ENCODE data around the gene DCTPP1. TPM values are rescaled to one million over a fixed set of nuclear protein-coding genes. Genes with fewer than 3 reads are reported as not detected.
A peak's percentile ranks its signal among the peaks of the same experiment; 100 is the strongest.
"Not testable (repeated sequence)": the region's sequence is repeated elsewhere in the genome, so short reads cannot be mapped to it uniquely, and the experiment has no call there.

The DCTPP1 gene
- total RNA-seq, 1 donor from 2014 or later, result 62.1 TPM

DNA sequence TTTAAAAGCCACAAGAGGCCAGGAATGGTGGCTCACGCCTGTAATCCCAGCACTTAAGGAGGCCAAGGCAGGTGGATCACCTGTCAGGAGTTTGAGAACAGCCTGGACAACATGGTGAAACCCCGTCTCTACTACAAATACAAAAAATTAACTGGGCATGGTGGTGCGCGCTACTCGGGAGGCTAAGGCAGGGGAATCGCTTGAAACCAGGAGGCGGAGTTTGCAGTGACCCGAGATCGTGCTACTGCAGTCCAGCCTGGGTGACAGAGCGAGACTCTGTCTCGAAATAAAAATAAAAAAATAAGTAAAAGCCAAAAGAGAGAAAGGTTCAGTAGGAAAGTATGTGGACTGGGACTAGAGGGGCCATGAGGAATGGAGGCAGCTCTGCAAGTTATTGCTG, 29.6 kb upstream of the DCTPP1 start:
- Mint-ChIP-seq H3K4me3 (no peak overlapping the region), H3K27me3 (no peaks in the 10 kb centered on the region), H3K9me3 (no peaks in the 10 kb centered on the region), H3K4me1 (ENCODE audit: unreplicated experiment) (peaks cover 6% of the 10 kb centered on the region), H3K36me3 (no peaks in the 10 kb centered on the region), H3K27ac (no peak overlapping the region)
- DNase-seq (ENCODE audit: extremely low spot score, unreplicated experiment), result no peak
- TF ChIP-seq, protein P1, sequence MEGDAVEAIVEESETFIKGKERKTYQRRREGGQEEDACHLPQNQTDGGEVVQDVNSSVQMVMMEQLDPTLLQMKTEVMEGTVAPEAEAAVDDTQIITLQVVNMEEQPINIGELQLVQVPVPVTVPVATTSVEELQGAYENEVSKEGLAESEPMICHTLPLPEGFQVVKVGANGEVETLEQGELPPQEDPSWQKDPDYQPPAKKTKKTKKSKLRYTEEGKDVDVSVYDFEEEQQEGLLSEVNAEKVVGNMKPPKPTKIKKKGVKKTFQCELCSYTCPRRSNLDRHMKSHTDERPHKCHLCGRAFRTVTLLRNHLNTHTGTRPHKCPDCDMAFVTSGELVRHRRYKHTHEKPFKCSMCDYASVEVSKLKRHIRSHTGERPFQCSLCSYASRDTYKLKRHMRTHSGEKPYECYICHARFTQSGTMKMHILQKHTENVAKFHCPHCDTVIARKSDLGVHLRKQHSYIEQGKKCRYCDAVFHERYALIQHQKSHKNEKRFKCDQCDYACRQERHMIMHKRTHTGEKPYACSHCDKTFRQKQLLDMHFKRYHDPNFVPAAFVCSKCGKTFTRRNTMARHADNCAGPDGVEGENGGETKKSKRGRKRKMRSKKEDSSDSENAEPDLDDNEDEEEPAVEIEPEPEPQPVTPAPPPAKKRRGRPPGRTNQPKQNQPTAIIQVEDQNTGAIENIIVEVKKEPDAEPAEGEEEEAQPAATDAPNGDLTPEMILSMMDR (conservative IDR thresholded peaks at IDR 0.05), result no peak

- Mint-ChIP-seq H3K9me3 (no peaks in the 10 kb centered on the region), H3K27me3 (no peaks in the 10 kb centered on the region), H3K4me3 (no peak overlapping the region)
These were observed 28.9 kb upstream of the DCTPP1 start for GRCh38 chr16:30458561-30459394.

GRCh38 chr16:30457743-30458560, 28.1 kb upstream of the DCTPP1 start:
- TF ChIP-seq, protein P1 (conservative IDR thresholded peaks at IDR 0.05), result no peak
- Mint-ChIP-seq H3K27ac (no peak overlapping the region), H3K4me3 (no peak overlapping the region), H3K4me1 (ENCODE audit: unreplicated experiment) (peaks cover 12% of the 10 kb centered on the region), H3K36me3 (no peaks in the 10 kb centered on the region), H3K9me3 (no peaks in the 10 kb centered on the region), H3K27me3 (no peaks in the 10 kb centered on the region)
- DNase-seq (ENCODE audit: extremely low spot score, unreplicated experiment), result no peak

More at GRCh38 chr16:30458561-30459394, 28.9 kb upstream of the DCTPP1 start:
- TF ChIP-seq, protein P1 (conservative IDR thresholded peaks at IDR 0.05), result no peak
- Mint-ChIP-seq H3K4me1 (ENCODE audit: unreplicated experiment) (peaks cover 11% of the 10 kb centered on the region), H3K27ac (no peak overlapping the region), H3K36me3 (no peaks in the 10 kb centered on the region)
- DNase-seq (ENCODE audit: extremely low spot score, unreplicated experiment), result no peak

DNA sequence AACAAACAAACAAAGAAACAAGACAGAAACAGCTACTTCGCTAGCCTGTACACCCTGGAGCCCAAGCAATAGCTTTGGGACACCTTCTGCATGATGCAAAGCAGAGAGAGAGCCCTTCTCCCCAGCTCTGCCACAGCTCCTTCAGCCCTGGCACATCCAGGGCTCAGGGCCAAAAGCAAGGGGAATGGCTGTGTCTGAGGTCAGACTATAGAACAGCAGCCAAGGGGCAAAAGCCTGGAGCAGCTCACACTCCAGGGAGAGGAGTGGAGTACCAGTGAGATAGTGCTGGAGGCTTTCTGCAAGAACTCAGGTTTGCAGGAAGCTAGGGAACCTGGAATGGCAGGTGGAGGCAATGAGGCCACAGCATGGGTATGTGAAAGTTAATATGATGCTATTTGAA, 27.4 kb upstream of the DCTPP1 start:
- no peak overlapping the region for H3K27ac Mint-ChIP-seq
- no peaks in the 10 kb centered on the region for H3K36me3 Mint-ChIP-seq
- H3K4me3 Mint-ChIP-seq, result no peak overlapping the region
- TF ChIP-seq, protein P1 (conservative IDR thresholded peaks at IDR 0.05), result no peak
- DNase-seq (ENCODE audit: extremely low spot score, unreplicated experiment), result no peak
- no peaks in the 10 kb centered on the region for H3K9me3 Mint-ChIP-seq
- no peaks in the 10 kb centered on the region for H3K27me3 Mint-ChIP-seq
- peaks cover 19% of the 10 kb centered on the region for H3K4me1 Mint-ChIP-seq (ENCODE audit: unreplicated experiment)

- DNase-seq (ENCODE audit: extremely low spot score, unreplicated experiment), result no peak
- no peaks in the 10 kb centered on the region for H3K27me3 Mint-ChIP-seq
- peaks cover 20% of the 10 kb centered on the region for H3K4me1 Mint-ChIP-seq (ENCODE audit: unreplicated experiment)
- no peak overlapping the region for H3K4me3 Mint-ChIP-seq
- no peak overlapping the region for H3K27ac Mint-ChIP-seq
- H3K9me3 Mint-ChIP-seq, result no peaks in the 10 kb centered on the region
- no peaks in the 10 kb centered on the region for H3K36me3 Mint-ChIP-seq
- TF ChIP-seq, protein P1 (conservative IDR thresholded peaks at IDR 0.05), result no peak
These were observed 26.5 kb upstream of the DCTPP1 start for GRCh38 chr16:30456302-30456701.

GRCh38 chr16:30452709-30453580, 23.1 kb upstream of the DCTPP1 start:
- Mint-ChIP-seq H3K4me1 (ENCODE audit: unreplicated experiment) (peaks cover 25% of the 10 kb centered on the region), H3K4me3 (peak overlapping the region; percentile 55), H3K27ac (peak overlapping the region; percentile 50)

More at GRCh38 chr16:30452709-30453580, 23.1 kb upstream of the DCTPP1 start:
- not testable (repeated sequence) for DNase-seq (ENCODE audit: extremely low spot score, unreplicated experiment); H3K36me3 Mint-ChIP-seq; H3K9me3 Mint-ChIP-seq; H3K27me3 Mint-ChIP-seq

Measured in type B pancreatic cell (in vitro differentiated cells).